Measurements from ENCODE around the gene RPL27A. TPM values are rescaled to one million over a fixed set of nuclear protein-coding genes. Genes with fewer than 3 reads are reported as not detected.

Gene RPL27A
- total RNA-seq, 1 experiment from 2014 or later = 1,008 TPM

- Mint-ChIP-seq H3K4me3 (ENCODE audit: unreplicated experiment) (no peak overlapping the region), H3K4me1 (ENCODE audit: low read depth, unreplicated experiment) (no peaks in the 10 kb centered on the region), H3K36me3 (ENCODE audit: insufficient read depth, unreplicated experiment) (no peaks in the 10 kb centered on the region), H3K9me3 (ENCODE audit: unreplicated experiment) (no peaks in the 10 kb centered on the region), H3K27ac (ENCODE audit: unreplicated experiment) (no peak overlapping the region), H3K27me3 (ENCODE audit: insufficient read depth, unreplicated experiment) (no peaks in the 10 kb centered on the region)
- no peaks in the 10 kb centered on the region; the same call in 1 of the 2 replicates for H3K36me3 ChIP-seq (ENCODE audit: control insufficient read depth, insufficient read depth, low read length)
- DNase-seq = no peak
- no peak overlapping the region for H3K4me3 ChIP-seq (ENCODE audit: low read depth, low read length)
- H3K9me3 ChIP-seq = no peaks in the 10 kb centered on the region
- TF ChIP-seq CTCF (IDR thresholded peaks at IDR 0.05; ENCODE audit: insufficient read depth in 1 of 2, low read depth in 1 of 2, low read length in 1 of 2, severe bottlenecking in 1 of 2, unreplicated experiment in 1 of 2) = no peak
- CTCF ChIA-PET = no interaction called here
- POLR2A ChIA-PET = no interaction called here
- intact Hi-C loops (cut with micrococcal nuclease; ENCODE audit: unreplicated experiment) = no loop called here
- H3K27me3 ChIP-seq (replicated peaks; ENCODE audit: control insufficient read depth, insufficient read depth, low read length) = no peaks in the 10 kb centered on the region
- no peaks in the 10 kb centered on the region for H3K4me1 ChIP-seq
- no TSS peak for BruUV-seq (replicated peaks)
Observed at GRCh38 chr11:8638300-8638699, 44.3 kb upstream of the RPL27A start.

GRCh38 chr11:8639655-8640054 is 42.9 kb upstream of the RPL27A start:
- intact Hi-C loops (cut with micrococcal nuclease; ENCODE audit: unreplicated experiment) = no loop called here
- no peaks in the 10 kb centered on the region for H3K4me1 ChIP-seq
- no peak overlapping the region for H3K27ac Mint-ChIP-seq (ENCODE audit: unreplicated experiment)
- H3K36me3 ChIP-seq (ENCODE audit: control insufficient read depth, insufficient read depth, low read length) = no peaks in the 10 kb centered on the region; the same call in 1 of the 2 replicates
- H3K4me1 Mint-ChIP-seq (ENCODE audit: low read depth, unreplicated experiment) = no peaks in the 10 kb centered on the region
- H3K4me3 ChIP-seq (ENCODE audit: low read depth, low read length) = no peak overlapping the region
- TF ChIP-seq CTCF (IDR thresholded peaks at IDR 0.05; ENCODE audit: insufficient read depth in 1 of 2, low read depth in 1 of 2, low read length in 1 of 2, severe bottlenecking in 1 of 2, unreplicated experiment in 1 of 2) = no peak
- no peak overlapping the region for H3K4me3 Mint-ChIP-seq (ENCODE audit: unreplicated experiment)
- ChIA-PET POLR2A (no interaction called here), CTCF (no interaction called here)
- BruUV-seq (replicated peaks) = no TSS peak
- H3K9me3 Mint-ChIP-seq (ENCODE audit: unreplicated experiment) = no peaks in the 10 kb centered on the region
- no peaks in the 10 kb centered on the region for H3K36me3 Mint-ChIP-seq (ENCODE audit: insufficient read depth, unreplicated experiment)
- DNase-seq = no peak
- H3K27me3 ChIP-seq (replicated peaks; ENCODE audit: control insufficient read depth, insufficient read depth, low read length) = no peaks in the 10 kb centered on the region
- no peaks in the 10 kb centered on the region for H3K9me3 ChIP-seq
- no peaks in the 10 kb centered on the region for H3K27me3 Mint-ChIP-seq (ENCODE audit: insufficient read depth, unreplicated experiment)

- Mint-ChIP-seq H3K27ac (ENCODE audit: unreplicated experiment) (no peak overlapping the region), H3K4me1 (ENCODE audit: low read depth, unreplicated experiment) (no peaks in the 10 kb centered on the region), H3K36me3 (ENCODE audit: insufficient read depth, unreplicated experiment) (no peaks in the 10 kb centered on the region), H3K4me3 (ENCODE audit: unreplicated experiment) (no peak overlapping the region), H3K27me3 (ENCODE audit: insufficient read depth, unreplicated experiment) (no peaks in the 10 kb centered on the region), H3K9me3 (ENCODE audit: unreplicated experiment) (no peaks in the 10 kb centered on the region)
- Histone ChIP-seq H3K27me3 (replicated peaks; ENCODE audit: control insufficient read depth, insufficient read depth, low read length) (no peaks in the 10 kb centered on the region), H3K9me3 (no peaks in the 10 kb centered on the region), H3K4me3 (ENCODE audit: low read depth, low read length) (no peak overlapping the region), H3K4me1 (no peaks in the 10 kb centered on the region), H3K36me3 (ENCODE audit: control insufficient read depth, insufficient read depth, low read length) (no peaks in the 10 kb centered on the region; the same call in 1 of the 2 replicates)
- DNase-seq = no peak
- TF ChIP-seq CTCF (IDR thresholded peaks at IDR 0.05; ENCODE audit: insufficient read depth in 1 of 2, low read depth in 1 of 2, low read length in 1 of 2, severe bottlenecking in 1 of 2, unreplicated experiment in 1 of 2) = no peak
- intact Hi-C loops (cut with micrococcal nuclease; ENCODE audit: unreplicated experiment) = no loop called here
- no TSS peak for BruUV-seq (replicated peaks)
- POLR2A ChIA-PET = no interaction called here
- CTCF ChIA-PET = interaction anchor here (0.6 kb wide), 1 partner anchor 384 kb away, joined by 3 read pairs; no protein-coding TSS in a partner anchor
Observed at GRCh38 chr11:8640267-8640906, 42.2 kb upstream of the RPL27A start.

All from Caco-2 (cell line).